Measurements from ENCODE around the gene SEZ6L2.
"Not testable (repeated sequence)": the region's sequence is repeated elsewhere in the genome, so short reads cannot be mapped to it uniquely, and the experiment has no call there.

SEZ6L2 gene

DNA sequence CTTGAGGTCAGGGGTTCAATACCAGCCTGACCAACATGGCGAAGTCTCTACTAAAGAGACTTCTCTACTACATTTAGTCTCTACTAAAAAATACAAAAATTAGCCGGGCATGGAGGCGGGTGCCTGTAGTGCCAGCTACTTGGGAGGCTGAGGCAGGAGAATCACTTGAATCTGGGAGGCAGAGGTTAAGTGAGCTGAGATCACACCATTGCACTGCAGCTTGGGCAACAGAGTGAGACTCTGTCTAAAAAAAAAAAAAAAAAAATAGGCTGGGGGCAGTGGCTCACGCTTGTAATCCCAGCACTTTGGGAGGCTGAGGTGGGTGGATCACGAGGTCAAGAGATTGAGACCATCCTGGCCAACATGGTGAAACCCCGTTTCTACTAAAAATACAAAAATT, 10.5 kb upstream of the SEZ6L2 start:
- not testable (repeated sequence) for DNase-seq (ENCODE audit: low read depth)

DNA sequence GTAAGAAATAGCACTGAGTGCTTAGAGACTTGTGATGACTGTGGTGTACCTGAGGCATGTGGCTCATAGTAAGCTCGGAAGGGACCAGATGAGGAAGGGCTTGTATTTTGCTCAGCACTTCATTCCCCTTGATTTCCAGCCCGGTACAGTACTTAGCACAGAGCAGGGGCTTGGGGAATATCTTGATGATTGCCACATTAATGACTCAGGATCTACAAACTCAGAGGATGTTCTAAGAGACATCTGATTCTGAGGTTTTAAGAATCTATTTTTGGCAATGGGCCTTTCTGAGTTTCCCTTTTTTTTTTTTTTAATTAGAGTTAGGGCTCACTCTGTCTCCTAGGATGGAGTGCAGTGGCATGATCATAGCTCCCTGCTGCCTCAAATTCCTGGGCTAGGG, 10.0 kb upstream of the SEZ6L2 start:
- DNase-seq (ENCODE audit: low read depth): no peak

DNA sequence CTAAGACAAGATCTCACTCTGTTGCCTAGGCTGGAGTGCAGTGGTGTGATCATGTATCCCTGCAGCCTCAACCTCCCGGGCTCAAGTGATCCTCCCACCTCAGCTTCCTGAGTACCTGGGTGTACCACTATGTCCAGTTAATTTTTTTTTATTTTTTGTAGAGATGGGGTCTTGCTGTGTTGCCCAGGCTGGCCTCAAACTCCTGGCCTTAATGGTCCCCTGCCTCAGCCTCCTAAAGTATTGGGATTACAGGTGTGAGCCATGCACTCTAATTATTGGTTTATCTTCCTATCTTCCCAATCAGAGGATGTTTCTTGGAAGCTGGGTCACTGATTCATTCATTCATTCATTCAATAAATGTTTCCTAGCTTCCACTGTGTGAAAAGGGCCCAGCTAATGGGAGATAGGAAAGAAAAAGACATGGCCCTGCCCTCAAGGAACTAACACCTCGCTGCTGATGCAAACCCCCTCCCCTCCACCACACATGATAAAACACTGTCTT, 9.4 kb upstream of the SEZ6L2 start:
- DNase-seq (ENCODE audit: low read depth): no peak

DNA sequence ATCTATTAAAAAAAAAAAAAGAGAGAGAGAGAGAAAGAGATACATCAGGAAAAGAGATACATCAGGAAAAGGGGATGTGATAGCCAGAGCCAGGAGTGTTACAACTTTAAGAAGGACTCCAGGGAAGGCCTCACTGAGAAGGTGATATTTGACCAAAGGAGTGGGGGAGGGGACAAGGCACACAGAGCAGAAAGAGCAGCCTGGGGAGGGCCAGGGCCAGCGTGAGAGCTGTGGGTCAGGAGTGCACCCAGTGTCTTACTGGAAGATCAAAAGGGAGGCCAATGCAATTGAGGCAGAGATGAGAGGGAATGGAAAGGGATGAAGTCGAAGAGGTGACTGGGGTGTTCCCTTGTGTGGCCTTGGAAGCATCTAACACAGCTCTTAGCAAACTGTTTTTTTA, 8.6 kb upstream of the SEZ6L2 start:
- no peak for DNase-seq (ENCODE audit: low read depth)

DNA sequence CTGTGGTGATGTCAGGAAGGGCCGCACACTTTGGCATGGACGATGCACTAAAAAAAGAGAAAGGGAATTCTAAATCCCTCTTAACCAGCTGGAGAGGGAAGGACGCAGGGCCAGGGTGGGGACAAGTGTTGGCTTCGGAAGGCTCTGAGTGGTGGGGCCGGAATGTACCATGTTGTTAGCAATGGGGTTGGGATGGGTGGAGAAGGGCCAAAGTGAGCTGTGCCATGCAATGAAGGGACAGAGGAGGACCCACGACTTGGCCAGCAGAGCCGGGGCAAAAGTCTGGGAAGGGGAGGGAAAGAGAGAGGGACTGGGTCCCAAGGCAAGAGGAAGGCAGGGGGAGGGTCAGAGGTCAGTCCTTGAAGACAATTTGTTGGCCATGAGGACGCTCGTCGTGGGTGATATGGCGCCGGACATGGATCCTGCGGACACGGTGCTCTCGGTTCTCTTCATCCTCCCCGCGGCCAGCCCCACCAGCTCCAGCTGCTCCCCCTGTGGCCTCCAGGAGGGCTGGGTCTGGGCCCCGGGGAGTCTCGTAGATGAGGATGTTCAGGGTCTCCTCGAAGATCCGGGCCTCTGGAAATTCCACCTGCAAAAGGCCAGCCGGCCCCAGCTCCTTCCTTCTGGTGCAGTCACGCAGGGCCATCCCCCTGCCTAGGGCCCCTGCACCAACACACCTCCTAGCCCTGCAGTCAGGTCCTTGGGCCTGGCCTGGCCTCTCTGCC, 7.3 kb upstream of the SEZ6L2 start:
- no peak for DNase-seq (ENCODE audit: low read depth)

DNA sequence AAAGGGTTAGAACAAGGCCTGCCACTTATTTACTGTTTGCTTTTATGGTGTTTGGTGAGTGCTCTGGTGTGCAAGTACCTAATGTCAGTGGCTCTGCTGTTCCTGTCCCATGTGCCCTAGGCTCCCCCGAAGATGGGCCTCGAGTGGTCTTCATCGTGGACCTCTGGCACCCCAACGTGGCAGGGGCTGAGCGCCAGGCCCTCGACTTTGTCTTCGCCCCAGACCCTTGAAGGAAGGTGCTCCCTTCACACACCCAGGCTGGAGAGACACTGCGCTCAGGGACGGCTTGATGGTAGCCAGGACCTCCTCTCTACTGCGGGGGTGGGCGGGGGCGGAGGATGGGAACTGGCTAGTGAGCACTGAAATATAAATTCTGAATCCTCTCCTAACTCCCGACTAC, 6.3 kb upstream of the SEZ6L2 start:
- DNase-seq (ENCODE audit: low read depth): no peak

DNA sequence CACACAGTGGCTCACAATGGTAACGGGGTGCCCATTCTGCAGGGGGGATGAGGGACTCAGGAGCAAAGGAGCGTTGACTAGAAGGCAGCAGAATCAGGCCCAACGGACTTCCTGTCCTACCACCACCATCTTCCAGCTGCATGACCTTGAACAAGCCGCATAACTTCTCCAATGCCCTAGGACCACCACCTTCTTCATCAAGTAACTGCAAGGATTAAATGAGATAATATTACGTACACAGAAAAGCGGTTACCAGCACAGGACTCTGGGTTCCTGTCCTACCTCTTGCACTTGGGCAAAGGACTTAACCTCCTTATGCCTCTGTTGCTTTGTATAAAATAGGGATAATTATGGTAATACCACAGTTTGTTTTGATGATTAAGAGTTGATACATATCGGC, 5.6 kb upstream of the SEZ6L2 start:
- no peak for DNase-seq (ENCODE audit: low read depth)

DNA sequence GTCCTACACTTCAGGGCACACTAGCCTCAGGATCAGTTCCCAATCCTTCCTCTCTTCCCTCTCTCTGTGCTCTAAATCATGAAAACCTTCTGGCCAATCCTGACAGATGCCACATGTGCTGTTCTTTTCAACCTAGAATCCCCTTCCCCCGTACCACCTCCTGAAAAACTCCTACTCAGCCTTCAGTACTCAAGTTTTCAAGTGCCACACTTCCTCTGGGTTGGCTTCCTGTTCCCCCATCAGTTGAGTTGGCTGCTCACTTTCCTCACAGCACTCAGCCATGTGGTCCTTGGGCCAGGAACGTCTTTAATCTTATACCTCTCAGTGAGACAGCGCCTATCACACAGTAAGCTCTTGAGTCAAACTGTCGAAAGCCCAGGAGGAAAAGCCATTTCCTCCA, 4.2 kb upstream of the SEZ6L2 start:
- no peak for DNase-seq (ENCODE audit: low read depth)

DNA sequence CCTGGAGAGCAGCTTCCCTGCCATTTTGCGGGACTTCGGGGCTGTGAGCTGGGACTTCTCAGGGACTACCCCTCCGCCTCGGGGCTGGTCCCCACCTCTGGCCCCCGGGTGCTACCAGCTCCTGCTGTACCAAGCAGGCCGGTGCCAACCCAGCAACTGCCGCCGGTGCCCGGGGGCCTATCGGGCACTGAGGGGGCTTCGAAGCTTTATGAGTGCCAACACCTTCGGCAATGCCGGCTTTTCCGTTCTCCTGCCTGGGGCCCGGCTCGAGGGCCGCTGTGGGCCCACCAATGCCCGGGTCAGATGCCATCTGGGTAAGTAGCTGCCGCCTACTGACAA, 2.2 kb upstream of the SEZ6L2 start:
- no peak for DNase-seq (ENCODE audit: low read depth)

DNA sequence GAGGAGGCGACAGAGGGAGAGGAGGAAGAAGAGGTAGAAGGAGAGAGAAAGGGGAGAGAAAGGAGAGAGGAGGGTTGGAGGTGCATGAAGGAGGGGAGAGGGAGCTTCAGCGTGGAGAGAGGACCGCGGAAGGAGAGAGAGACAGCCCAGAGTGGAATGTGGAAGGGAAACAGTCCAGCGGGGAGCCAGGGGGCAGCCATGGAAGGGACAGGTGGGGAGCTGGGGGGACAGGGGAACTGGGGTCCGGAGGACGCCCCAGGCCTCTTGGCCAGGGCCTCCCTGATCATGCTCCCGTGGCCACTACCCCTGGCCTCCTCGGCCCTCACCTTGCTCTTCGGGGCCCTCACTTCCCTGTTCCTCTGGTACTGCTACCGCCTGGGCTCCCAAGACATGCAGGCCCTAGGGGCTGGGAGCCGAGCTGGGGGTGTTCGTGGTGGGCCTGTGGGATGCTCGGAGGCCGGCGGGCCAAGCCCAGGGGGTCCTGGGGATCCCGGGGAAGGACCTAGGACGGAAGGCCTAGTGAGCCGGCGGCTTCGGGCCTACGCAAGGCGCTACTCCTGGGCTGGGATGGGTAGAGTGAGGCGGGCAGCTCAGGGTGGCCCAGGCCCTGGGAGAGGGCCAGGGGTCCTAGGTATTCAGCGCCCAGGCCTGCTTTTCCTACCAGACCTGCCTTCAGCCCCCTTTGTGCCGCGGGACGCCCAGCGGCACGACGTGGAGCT, 1.7 kb upstream of the SEZ6L2 start:
- DNase-seq (ENCODE audit: low read depth): no peak

DNA sequence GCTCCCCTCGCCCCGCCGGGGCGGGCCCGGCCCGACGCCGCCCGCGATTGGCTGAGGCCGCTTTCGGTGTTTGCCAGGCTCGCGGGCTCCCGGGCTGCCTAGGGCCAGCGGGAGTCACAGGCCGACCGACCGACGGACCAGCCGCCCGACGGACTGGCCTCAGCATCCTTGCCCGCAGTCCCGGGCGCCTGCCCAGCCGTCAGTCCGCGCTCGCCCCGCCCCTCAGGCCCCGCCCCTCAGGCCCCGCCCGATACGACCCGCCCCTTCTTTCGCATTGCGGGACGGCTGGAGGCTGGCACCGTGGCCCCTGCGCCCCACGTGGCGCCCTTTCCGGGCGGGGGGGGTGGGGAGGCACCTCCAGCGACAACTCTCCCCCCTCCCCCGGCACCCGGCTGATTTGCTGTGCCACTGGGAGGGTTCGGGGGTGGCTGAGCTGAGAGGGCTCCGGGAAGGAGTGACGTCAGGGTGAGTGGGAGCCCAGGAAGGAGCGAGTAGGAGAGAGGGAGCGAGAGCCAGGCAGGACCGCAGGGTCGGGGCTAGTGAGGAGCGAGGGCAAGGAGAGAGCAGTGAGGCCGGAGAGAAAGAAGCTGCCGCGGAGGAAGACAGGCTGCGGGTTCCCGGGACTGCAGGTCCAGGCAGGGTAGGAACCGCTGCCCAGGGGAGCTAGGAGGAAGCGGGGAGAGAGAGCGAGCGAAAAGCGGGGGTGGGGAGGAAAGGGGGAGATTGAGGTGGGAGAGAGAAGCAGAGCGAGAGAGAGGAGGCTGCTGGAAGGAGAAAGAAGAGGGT, 945 bp upstream of the SEZ6L2 start, which contains the start of gene ASPHD1:
Gene ASPHD1 (plus strand): TSS at position 387 of the 786 bp plus-strand sequence. CDS start 484 bp downstream, outside the sequence.
- DNase-seq (ENCODE audit: low read depth): peak; percentile 49

DNA sequence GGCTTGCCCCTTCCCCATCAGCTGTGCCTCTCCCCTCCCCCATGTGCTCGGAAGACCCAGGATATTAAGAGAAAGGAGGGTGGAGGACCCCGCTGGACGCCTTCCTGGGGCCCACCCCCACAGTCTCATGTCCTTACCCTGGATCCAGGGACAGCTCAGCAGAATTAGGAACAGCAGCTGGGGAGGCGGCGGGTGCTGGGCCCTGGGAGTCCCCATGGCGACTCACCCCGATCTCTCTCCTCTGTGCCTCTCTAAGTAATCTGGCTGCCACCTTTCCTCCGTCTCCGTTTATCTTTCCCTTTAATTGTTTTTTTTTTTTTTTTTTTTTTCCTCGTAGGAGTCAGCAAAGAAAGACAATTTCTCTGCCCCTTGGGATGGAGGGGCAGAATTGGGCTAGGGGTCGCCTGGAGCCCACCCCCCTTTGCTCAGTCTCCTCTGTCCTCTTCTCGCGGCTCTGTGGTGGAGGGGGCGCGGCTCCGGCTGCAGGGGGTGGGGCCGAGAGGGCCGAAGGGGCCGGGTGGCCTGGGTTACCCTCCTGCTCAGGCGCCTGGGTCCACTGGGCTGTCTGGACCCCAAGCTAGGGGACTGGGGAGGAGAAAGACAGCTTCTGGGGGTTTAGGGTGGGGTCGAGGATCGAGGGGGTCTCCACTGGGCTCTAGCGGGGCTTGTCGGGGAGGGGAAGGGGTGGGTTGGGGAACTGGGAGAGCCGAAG, 390 bp downstream of the SEZ6L2 start:
- no peak for DNase-seq (ENCODE audit: low read depth)

DNA sequence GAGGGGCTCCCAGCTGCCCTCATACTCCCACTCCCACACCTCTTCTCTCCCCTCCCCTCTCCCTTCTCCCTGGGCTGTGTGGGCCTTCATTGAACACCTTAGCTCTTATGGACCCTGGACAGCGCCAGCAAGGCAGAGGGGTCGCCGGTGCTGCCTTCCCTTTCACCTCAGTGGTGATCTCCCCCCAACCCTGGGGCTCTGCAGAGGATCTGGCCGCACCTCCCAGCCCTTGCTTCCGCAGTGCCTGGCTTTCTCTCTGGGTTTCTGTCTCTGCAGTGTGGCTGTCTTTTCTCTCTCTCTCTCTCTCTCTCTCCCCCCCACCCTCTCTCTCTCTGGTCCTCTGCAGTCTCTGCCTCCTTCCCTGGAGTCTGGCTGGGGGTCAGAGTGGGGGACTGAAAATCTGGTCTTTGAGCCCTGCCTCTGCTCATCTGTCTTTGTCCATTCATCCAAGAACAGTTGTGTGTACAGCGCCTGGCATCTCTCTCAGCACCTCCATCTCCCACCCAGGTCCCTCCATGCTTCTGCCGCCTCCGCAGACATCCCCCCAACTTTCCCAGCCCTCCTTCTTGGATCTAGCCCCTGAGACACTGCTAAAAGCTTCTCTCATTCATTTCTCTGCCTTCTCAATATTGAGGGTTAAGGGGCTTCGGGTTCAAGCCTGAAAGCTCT, 1.1 kb downstream of the SEZ6L2 start:
- DNase-seq (ENCODE audit: low read depth): no peak

DNA sequence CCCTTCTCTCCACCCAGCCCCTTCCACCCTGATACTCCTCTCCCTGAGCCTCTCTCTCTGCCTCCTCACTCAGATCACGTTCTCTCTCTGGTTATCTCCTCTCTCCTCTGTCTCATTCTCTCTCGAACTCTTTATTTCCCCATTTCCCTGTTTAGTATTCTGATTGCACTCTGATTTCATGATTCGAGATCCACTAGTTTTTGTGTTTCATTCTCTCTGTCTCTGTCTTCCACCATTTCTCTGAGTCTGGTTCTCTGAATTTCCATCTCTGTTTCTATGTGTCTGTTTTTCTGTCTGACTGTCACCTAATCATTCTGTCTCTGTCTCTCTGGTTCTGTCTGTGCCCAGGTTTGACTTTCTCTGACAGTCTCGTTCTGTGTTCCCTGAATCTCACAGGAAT, 2.0 kb downstream of the SEZ6L2 start:
- DNase-seq (ENCODE audit: low read depth): no peak

DNA sequence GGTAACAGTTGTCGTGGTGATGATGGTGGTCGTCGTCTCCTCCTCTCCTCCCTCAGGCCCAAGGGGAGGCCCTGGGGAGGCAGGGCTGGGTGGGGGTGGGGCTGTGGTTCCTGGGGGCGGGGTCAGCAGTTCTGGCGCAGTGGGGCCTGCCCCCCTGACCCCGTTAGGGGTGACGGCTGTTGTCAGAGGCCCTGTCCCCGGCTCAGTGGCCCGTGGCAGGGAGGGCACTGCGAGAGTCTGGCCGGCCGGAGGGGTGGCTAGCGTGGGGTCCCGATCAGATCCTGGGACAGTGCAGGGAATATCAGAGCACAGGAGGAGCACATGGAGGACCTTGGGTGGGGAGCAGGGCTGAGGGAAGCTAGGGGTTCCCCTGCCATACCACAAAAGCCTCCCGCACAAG, 2.5 kb downstream of the SEZ6L2 start:
- no peak for DNase-seq (ENCODE audit: low read depth)

DNA sequence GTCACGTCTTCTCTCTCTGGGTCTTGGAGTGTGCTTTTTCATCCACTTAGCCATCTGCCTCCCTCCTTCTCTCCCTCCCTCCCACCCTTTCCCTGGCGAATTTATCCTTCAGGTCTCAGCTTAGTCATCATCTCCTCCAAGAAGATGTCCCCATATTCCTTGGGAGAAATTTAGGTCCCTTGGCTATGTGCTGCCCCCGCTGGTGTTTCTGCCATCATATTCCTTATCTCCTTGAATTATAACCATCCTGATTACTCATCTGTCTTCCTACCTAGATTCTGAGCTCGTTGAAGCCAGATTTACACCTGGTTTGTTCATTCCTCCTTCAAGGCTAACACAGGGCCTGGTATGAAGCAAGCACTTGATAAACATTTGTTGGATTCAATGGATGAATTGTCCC, 5.0 kb downstream of the SEZ6L2 start:
- DNase-seq (ENCODE audit: low read depth): no peak

DNA sequence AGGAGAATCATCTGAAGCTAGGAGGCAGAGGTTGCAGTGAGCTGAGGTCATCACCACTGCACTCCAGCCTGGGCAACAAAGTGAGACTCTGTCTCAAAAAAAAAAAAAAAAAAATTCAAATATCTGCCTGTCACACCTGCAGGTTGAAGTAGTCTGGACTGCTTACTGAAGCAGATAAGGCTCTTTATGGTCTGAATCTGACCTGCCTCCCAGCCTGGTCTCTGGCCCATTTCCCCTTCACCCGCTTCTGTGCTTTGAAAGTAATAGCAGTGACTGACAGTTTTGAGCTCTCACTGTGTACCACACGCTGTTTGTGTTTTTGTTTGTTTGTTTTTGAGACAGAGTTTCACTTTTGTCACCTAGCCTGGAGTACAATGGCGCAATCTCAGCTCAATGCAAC, 5.8 kb downstream of the SEZ6L2 start:
- no peak for DNase-seq (ENCODE audit: low read depth)

DNA sequence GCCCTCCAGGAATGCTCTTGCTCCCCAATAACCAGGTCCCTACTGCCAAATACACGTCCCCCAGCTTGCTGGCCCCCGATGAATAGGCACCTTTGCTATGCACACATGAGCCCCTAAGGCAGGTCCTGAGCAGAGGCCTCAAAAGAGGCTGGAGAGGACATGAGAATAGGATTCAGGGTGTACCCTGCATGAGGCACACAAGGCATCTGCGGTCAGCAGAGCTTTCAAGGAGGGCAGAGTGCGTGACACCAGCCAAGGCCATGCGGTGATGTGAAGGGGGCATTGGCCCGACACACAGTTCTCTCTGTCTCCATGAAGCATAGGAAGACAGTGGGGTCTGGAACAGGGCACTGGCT, 6.9 kb downstream of the SEZ6L2 start:
- DNase-seq (ENCODE audit: low read depth): no peak

DNA sequence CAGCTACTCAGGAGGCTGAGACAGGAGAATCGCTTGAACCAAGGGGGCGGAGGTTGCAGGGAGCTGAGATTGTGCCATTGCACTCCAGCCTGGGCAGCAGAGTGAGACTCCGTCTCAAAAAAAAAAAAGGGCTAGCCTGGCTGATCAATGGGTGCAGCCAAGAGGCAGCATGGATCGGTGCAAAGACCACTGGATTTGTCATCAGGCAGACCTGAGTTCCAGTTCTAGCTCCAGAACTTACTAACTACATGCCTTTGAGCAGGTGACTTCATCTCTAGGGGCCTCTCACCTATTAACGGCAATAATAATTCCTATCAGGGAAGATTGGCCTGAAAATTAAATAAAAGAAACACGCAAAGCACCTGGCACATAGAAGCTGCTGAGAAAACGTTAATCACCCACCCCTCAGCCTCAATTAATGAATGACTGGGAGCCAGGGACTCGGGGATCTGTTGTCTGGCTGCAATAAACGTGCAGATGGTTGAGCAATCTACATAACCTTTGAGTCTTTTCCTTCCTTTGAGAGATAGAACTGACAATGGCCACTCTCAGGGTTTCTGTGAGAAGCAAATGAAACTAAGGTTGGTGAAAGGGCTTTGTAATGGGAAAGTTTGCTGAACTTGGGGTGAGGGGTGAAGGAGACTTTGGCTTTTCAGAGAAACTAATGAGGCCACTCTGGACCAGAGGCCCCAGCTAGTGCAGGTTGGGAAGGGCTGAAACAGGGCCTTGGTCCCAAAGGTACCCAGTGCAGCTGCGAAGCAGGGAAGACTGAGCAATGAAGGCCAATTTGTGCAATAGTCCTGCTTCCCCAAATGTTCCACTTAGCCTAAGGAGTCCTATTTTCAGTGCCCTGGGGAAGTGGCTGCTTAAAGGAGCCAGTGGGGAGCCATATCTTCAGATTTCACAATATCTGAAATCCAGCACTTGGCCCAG, 7.6 kb downstream of the SEZ6L2 start:
- no peak for DNase-seq (ENCODE audit: low read depth)

DNA sequence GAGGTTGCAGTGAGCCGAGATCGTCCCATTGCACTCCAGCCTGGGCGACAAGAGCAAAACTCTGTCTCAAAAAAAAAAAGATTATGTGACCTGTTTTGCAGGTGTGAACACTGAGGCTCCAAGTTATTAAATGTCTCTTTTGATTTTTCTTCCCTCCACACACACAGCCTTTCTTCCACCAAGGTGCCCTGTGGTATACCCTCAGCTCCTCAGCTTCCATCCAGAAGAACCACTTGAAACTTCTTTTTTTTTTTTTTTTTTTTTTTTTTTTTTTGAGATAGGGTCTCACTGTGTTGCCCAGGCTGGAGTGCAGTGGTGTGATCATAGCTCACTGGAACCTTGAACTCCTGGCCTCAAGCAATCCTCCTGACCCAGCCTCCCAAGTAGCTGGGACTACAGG, 10.0 kb downstream of the SEZ6L2 start:
- DNase-seq (ENCODE audit: low read depth): not testable (repeated sequence)

DNA sequence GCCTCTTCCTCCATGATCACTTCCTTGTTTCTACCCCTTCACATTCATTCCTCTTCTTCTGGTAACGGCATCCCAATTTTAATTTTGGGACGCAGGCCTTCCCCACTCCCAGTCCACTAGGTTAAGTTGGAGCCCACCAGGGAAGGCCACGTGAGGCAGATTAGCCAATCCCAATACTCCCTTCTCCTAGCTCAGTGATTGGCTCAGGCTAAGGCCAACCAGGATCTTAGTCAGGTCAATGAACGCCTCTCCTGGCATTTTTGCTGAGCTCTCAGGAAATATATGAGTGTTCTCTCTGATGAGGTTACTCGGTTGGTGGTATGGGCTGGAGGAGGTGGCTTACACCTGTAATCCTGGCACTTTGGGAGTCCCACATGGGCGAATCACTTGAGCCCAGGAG, 15.4 kb downstream of the SEZ6L2 start:
- DNase-seq (ENCODE audit: low read depth): no peak

Data from activated T-cell treated with anti-CD3 and anti-CD28 coated beads for 24 hours (primary cell).